Activated T-cell treated with anti-CD3 and anti-CD28 coated beads, Interleukin-2, amount 50 U/mL, for 1 hour (primary cell): Measurements from ENCODE around the gene COPA.
"Not testable (repeated sequence)": the region's sequence is repeated elsewhere in the genome, so short reads cannot be mapped to it uniquely, and the experiment has no call there.

Experiments used
- DNase-seq: peaks from one replicate; pipeline ENCODE4 v3.0.0-alpha.2; 2020

COPA gene

DNA sequence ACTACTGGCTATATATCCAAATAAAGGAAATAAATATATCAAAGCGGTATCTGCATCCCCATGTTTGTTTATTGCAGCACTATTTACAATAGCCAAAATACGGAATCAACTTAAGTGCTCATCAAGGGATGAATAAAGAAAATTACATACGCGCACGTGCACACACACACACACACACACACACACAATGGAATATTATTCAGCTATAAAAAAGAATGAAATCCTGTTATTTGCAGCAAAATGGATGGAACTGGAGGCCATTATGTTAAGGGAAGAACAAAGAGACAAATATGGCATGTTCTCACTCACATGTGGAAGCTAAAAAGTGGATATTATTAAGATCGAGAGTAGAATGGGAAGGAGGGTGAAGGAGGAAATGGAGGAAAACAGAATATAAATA lies 20.2 kb downstream of the COPA start:
- no peak for DNase-seq

DNA sequence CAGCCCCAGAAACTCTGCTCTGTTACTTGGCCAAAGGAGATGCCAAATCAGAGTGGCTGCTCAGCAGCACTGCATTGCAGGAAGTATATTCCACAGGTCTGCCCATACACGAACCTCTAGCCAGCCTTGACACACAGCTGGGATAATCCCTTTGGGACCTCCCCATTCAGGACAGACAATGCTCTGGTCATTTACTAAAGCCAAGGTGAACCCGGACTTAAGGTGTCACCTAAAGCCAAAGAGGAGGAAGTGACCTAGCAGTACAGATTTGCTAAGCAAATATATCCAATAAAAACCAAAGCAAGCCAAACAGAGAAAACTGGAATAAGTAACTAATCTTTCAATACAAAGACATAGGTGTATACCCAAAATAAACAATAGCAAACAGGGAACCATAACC lies 27.7 kb downstream of the COPA start:
- DNase-seq = no peak

DNA sequence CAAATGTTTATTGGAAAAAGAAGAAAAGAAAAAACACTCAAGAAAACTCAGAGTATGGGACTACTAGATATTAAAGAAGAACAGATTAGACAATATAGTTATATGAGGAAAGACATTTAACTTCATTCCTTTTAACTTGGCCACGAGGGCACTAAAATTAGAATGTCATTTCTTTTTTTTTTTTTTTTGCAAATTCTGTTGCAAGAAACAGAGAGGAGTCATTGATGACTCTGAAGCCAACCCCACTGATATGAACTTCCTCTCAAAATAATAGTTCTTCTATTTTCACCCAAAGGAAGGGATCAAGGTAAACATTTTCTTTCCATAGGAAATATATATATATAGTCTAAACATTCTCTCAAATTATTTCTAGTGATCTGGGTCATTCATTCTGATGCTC lies 33.5 kb downstream of the COPA start:
- no peak for DNase-seq

DNA sequence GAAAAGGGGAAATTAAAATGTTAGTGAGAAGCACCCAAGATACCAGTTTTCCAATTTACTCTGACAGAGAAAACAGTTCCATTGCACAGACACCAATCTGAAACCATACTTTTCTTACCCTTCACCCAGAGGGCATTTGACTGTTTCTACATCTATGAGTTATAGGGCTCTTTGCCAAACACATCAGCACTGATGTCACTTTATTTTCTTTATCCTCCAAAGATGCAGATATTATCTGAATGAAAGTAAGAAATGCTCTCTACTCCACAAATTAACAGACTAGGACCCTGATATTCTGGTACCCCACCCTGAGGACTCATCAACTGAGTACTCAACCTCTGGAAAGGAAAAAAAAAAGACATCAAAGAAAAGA lies 33.9 kb downstream of the COPA start:
- DNase-seq = no peak

DNA sequence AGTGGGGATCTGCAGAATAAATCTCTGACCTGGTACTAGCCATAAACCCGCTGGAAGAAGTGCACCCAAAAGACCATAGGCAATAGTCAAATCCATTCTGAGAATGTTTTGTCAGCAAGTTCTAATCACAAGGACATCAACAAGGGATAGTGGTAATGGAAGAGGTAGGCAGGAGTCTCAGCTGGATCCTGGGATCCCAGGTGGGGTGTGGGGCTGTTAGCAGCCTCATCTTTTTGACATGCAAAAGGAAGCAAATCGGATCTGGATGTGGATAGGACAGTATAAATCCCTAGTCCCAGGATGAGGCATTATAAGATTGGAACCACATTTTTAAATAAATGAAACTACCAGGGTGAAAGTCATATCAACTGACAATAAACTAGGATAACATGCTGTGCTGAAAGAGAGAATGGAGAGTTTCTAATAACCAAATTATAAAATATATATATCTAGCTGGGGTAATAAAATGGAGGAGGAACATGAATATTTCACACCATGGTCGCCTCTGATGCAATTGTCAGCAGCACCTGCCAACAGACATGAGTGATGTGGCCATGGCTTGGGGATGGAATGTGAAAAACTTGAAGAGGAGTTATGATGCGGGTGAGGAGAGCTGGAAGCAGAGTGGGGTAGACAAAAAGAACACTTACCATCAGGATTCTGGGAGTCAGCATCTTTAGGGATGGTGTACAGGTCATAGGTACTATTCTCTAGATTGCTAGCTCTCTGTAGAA lies 34.4 kb downstream of the COPA start:
- DNase-seq = no peak

DNA sequence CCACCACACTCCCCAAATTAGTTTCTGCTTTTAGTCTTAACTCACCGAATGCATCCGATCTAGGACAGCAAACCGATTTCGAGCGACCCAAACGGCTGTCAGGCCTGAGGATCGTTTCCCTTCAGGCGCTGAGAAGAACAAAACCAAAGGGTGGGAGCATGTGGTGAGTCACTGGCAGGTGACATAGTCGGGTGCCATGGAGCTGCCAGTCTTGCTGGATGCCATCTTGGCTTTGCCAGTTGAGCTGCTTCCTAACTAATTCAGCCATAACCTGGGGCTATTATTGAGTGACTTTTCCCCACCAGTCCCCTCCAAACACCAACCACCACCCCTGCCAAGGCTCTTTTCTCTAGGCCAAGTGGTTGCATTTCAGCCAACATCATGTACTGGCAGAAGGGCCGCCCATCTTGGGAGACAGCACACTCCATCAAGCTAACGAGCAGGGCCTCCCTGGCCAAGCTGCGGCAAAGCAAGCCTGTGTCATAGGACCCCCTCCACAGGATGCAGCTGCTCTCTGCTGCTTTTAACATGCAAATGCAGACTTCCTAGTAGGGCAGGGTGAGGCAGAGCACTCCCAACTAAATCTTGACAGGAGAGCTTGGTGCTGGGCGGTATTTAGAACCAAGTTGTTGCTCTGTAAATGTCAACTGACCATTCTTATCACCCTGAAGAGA lies 35.8 kb downstream of the COPA start:
- DNase-seq = no peak

DNA sequence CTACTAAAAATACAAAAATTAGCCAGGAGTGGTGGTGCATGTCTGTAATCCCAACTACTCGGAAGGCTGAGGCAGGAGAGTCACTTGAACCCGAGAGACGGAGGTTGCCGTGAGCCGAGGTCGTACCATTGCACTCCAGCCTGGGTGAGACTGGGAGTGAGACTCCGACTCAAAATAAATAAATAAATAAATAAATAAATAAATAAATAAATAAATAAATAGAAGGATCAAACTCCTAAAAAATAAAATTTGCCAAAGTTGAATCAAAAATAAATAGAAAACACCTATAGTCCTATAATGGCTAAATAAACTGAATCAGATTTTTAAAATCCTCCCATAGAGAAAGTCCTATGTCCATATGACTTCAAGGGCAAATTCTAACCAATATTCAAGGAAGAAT lies 42.9 kb downstream of the COPA start:
- no peak for DNase-seq

DNA sequence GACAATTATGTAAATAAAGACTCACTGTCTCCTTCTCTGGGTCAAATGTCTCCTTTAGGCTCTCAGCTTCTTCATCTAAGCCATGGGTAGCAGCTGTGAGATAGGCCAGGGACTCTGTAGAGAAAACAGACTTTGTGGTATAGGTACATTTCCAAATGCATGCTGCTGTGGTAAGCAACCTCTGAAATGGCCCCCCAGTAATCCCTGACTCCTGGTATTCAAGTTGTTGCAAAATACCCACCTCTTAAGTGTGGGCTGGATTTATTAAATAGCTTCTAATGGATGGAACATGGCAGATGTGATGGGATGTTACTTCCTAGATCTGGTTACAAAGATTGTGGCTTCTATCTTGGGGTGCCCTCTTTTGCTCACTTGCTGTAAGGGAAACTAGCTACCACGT lies 47.0 kb downstream of the COPA start:
- DNase-seq = no peak

DNA sequence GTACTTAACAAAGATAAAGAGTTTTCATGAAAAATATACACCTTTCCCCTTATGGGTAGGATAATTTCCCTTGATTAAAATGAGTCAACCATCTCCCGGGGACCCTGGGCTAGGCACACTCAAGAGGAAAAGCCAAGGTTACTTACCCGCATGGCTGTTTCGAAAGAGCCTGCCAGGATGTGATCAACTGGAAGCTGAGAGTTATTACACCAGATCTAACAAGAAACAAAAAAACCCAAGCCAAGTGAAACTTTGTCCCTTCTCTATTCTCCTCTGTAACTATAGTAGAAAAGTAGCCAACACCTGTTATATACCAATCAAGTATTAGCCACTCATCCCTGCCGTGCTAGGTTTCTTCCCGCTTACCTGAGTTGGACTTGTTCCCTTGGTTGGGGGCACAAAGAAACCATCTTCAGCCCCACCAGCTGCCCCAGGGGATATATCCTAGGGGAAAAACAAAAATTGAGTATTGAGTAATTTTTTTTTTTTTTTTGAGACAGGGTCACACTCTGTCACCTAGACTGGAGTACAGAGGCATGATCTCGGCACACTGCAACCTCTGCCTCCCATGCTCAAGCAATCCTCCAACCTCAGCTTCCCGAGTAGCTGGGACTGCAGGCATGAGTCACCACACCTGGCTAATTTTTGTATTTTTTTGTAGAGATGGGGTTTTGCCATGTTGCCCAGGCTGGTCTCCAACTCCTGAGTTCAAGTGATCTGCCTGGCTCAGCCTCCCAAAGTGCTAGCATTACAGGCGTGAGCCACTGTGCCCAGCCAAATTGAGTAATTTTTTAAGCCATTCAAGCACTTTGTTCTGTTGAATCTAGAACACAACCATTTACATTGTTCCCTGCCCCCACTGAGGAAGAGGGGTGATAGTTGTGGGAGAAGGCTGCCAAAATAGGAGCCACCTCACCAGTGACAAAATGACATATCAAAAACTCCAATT lies 49.8 kb downstream of the COPA start:
- no peak for DNase-seq

DNA sequence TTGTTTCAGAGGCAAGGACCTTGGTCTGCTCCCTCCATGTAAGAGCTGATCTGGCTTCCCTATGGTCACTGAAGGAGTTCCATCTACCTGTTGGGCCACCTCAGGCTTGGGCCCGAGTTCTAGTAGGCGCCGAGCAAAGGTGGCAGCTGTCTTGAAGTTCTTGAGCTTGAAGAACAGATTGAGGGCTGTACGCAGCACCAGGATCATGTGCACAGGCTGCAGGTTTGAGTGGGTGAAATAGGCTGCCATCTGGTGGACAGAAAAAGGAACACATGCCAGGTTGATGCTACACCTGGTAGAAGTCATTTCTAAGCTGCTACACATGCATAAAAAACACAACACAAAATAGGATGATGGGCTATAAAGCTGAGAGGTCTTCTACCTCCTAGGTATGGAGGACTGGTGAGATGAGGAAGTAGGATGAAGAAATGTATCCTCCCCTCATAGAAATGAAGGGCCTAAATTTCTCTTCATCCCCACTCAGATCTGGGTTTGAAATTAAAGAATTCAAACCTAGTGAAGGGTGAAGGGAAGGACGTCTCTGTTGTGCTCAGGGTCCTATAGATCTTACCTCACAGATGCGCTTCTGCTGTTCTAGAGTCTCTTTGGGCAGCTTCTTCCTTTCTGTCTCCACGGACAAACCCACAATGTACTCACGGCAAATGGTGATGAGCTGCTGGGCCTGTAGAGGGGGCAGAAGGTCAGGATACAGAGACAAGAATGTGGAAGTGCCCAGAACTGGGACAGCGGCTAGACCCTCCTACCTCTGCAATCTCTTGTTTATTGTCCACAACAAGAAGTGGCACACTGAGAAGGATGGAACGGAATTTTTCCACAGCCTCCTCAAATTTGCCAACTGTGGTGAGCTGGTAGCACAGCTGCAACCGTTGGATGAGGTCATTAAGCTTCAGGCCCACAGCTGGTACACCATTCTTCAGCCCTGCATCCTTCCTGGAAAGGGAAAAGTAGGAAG lies 51.5 kb downstream of the COPA start:
- DNase-seq = peak; percentile 55

DNA sequence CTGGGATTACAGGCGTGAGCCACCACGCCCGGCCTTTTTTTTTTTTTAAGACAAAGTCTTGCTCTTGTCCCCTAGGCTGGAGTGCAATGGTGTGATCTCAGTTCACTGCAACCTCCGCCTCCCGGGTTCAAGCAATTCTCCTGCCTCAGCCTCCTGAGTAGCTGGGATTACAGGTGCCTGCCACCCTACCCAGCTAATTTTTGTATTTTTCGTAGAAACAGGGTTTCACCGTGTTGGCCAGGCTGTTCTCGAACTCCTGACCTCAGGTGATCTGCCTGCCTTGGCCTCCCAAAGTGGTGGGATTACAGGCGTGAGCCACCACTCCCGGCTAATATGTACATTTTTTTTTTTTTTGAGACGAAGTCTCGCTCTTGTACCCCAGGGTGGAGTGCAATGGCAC lies 55.3 kb downstream of the COPA start:
- not testable (repeated sequence) for DNase-seq

DNA sequence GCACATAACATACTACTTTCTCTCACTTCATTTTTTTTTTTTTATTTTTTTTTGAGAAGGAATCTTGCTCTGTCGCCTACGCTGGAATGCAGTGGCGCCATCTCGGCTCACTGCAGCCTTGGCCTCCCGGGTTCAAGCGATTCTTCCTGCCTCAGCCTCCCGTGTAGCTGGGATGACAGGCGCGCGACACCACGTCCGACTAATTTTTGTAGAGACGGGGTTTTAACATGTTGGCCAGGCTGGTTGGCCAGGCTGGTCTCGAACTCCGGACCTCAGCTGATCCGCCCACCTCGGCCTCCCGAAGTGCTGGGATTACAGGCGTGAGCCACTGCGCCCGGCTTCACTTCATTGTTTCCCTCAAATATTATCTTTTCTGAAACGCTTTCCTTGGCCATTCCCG lies 57.5 kb downstream of the COPA start:
- DNase-seq = no peak

DNA sequence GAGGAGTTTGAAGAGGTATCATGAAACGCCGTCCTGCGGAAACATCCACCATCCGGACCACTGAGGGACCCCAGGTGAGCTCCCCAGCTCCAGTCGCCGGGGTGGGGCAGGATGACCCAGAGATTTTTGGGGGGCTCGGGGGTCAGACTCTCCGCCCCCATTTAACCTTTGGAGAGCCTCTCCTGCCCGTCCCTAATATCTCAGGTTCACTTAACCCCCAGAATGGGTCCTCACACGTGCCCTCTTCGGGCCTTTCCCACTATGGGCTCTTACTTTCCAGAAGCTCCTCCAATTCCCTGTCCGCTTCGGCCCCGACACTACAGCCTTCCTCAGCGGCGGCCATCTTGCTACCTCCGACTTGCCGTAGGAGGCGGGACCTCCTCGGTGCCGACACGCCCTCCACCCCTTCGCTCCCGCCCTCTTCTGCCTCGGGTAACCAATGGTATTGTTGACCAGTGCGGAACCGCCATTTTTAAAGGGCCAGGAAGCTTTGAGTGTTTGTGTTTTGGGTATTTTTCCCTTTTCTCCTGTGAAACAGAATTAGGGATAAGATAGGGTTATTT lies 58.2 kb downstream of the COPA start, which contains the start of gene PEX19:
Gene PEX19 (minus strand): TSS at position 352 of the 563 bp plus-strand sequence. CDS start 9 bp downstream, at position 343.
- DNase-seq = peak; percentile 95

DNA sequence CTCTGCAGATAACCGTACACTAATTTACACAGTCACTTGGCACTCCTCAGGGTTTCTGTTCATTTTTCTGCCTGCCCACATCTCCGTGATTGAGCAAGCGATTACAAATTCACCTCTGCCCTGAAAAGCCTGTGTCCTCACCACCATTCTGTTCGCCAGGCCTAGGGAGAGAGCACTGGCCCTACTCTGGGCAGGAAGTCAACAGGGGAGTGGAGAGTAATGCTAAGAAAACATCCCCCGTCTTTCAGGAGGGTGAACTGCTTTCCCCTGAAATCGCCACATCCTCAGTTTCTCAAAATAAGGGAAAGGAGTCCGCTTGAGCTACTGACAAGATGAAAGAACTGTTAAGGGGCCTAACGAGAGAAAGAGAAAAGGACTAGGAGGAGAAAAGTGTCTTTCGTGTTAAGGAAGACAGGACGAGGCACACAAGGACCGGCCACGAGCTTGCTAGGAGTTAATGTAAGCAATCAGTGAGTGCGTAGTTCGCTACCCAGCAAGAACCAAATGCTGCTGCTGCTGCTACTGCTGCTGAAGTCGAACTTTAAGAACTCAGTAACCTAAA lies 58.7 kb downstream of the COPA start:
- DNase-seq = no peak

DNA sequence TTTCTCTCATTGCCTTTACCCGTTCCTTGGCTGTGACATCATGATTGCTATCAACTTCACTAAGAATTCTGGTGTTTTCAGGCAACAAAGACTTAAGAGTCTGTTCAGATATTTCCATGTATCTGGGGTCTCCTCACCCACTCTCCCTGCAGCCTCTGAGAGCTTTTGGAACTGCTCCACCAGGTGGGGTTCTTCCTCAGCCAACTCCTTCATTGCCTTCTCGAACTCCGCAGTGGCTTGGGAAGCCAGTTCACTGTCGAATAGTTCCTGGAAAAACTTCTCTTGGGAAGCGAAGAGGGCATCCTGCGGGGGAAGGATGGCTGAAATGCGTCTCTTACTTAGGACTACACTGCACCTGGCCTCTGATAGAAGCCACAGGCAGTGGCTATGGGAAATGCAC lies 60.2 kb downstream of the COPA start:
- DNase-seq = no peak

DNA sequence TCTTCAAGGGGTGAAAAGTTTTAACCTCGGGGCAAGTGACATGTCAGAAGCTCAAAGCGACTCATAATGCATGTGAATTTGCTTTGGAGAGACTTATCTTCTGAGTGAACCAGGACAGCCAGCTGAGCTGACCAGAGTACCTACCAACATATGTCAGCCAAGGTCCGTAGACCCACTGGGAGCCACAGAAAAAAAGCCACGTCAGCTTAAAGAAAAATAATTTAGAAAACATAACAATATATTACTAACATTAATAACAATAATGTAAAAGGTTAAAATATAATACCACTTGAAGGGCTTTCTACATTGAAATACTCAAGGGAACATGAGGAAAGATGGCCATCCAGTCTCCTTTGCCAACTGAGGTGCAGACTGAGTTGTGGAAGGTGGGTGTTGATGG lies 65.1 kb downstream of the COPA start:
- DNase-seq = no peak

DNA sequence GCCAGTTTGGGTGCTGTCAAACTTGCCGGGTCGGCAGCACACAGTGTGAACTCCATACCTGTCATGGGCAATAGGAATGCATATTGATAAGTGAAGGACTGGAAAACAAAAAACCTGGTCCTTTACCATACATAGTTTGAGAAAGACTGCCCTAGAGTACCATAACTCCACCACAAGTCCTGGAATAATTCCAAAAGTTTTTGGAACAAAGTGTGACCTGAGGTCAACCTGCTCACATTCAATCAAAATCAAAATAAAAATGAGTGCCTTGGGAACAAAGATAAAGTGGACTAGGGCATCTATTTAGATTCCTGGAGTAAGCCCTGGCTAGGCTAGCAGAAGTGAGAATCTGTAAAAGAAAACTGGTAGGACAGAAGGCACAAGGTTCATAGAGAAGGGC lies 65.7 kb downstream of the COPA start:
- no peak for DNase-seq

DNA sequence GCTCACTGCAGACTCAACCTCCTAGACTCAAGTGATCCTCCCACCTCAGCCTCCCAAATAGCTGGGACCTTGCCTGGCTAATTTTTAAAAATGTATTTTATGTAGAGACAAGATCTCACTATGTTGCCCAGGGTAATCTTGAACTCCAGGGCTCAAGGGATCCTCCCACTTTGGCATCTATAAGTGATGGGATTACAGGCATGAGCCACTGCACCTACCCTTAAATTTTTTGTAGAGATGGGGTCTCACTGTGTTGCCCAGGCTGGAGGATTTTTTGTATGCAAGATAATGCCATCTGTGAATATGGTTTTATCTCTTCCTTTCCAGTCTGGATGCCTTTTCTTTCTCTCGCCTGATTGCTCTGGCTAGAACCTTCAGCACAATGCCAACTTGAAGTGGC lies 72.0 kb downstream of the COPA start:
- DNase-seq = no peak

DNA sequence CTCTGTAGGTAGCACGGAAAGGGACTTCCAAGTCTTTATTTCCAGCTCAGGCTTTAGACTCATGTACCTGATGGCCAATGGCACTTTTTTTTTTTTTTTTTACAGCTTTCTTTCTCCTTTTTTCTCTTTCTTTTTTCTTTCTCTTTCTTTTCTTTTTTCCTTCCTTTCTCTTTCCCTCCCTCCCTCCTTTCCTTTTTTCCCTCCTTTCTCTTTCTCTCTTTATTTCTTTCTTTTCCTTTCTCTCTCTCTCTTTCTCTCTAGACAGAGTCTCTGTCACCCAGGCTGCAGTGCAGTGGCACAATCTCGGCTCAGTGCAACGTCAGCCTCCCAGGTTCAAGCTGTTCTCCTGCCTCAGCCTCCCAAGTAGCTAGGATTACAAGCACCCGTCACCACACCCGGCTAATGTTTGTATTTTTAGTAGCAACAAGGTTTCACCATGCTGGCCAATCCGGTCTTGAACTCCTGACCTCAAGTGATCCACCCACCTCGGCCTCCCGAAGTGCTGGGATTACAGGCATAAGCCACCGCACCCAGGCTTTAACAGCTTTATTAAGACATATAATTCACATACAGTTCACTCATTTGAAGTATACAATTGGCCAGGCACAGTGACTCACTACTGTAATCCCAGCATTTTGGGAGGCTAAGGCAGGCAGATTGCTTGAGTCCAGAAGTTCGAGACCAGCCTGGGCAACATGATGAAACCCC lies 75.6 kb downstream of the COPA start:
- DNase-seq = no peak

DNA sequence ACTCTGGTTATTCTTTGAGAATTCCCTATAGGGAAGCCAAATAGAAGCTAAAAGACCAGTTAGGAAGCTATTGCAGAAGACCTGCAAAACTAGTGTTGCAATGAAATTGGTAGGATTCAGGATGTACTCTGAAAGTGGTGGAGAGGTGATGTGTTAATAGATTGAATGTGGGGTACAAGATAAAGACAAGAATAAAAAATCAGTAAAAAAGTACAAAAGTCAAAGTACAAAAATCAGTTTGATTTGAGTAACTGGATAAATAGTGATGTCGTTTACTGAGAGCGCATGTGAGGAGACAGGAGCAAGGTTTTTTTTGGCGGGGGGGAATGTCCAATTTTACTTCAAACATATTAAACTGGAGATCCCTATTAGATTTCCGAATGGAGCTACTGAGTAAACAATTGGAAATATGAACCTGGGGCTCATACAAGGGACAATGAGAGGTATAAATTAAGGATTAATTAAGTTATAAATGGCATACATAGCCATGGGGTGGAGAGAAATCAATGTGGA lies 78.2 kb downstream of the COPA start:
- DNase-seq = no peak
